Osteoblast (primary cell): Measurements from ENCODE around the gene TAB2. TPM values are rescaled to one million over a fixed set of nuclear protein-coding genes. Genes with fewer than 3 reads are reported as not detected.

Source experiments
- DNase-seq: peaks from one replicate; pipeline ENCODE4 v3.0.0; 2011; ENCODE audit warnings: low spot score, mixed read lengths; ENCODE audit not compliant: insufficient read length; ENCODE audit errors: missing footprints
- H2AFZ ChIP-seq: 2 replicates; pipeline ENCODE4 v1.6.0; 2011; ENCODE audit warnings: mild to moderate bottlenecking, low read length
- H3K27ac ChIP-seq: 2 replicates; pipeline ENCODE4 v1.5.1; 2011; ENCODE audit warnings: mild to moderate bottlenecking, low read depth, low read length, moderate library complexity
- H3K27me3 ChIP-seq: 2 replicates; pipeline ENCODE4 v1.6.0; 2012; ENCODE audit warnings: mild to moderate bottlenecking, control low read depth, inconsistent platforms, low read length, moderate library complexity; ENCODE audit not compliant: insufficient read depth
- H3K36me3 ChIP-seq: 2 replicates; pipeline ENCODE4 v1.5.1; 2011; ENCODE audit warnings: mild to moderate bottlenecking, low read length, control low read depth, moderate library complexity; ENCODE audit not compliant: insufficient read depth
- H3K4me1 ChIP-seq: 2 replicates; pipeline ENCODE4 v1.5.1; 2011; ENCODE audit warnings: mild to moderate bottlenecking, low read length, control low read depth, moderate library complexity; ENCODE audit not compliant: insufficient read depth
- H3K4me2 ChIP-seq: 2 replicates; pipeline ENCODE4 v1.6.0; 2011; ENCODE audit warnings: mild to moderate bottlenecking, low read length; ENCODE audit not compliant: insufficient read depth
- H3K4me3 ChIP-seq: fragments of 200-600 bp; sonication (generic); 3 replicates; pipeline ENCODE4 v1.5.1; 2012; ENCODE audit warnings: mild to moderate bottlenecking, low read length, inconsistent platforms; ENCODE audit not compliant: insufficient read depth
- H3K79me2 ChIP-seq: 2 replicates; pipeline ENCODE4 v1.6.0; 2012; ENCODE audit warnings: mild to moderate bottlenecking, low read length, control low read depth, inconsistent platforms; ENCODE audit not compliant: insufficient read depth
- H3K9me3 ChIP-seq: 2 replicates; pipeline ENCODE4 v1.5.1; 2011; ENCODE audit warnings: low read depth, low read length, control low read depth
- H4K20me1 ChIP-seq: 2 replicates; pipeline ENCODE4 v1.6.0; 2012; ENCODE audit warnings: mild to moderate bottlenecking, low read length, control low read depth; ENCODE audit not compliant: insufficient read depth
- CTCF ChIP-seq: IDR thresholded peaks from 2 replicates; pipeline ENCODE4 v1.5.1; 2011; ENCODE audit warnings: mild to moderate bottlenecking, low read depth, low read length, moderate library complexity; ENCODE audit errors: extremely low read depth
- total RNA-seq: library from RNA; depleted of rRNA; stranded (reverse); fragments of >200 nt; gene quantifications from 2 replicates; pipeline ENCODE4 v1.2.3, GENCODE V29; 2012

TAB2 gene
- total RNA-seq, 1 donor: 28.2 TPM

GRCh38 chr6:149397384-149397783 is 79.9 kb downstream of the TAB2 start:
- no peaks in the 10 kb centered on the region for H3K27me3 ChIP-seq
- H4K20me1 ChIP-seq: peaks cover 16% of the 10 kb centered on the region
- H3K27ac ChIP-seq: no peak overlapping the region
- H2AFZ ChIP-seq: no peak overlapping the region
- H3K4me1 ChIP-seq: peaks cover 10% of the 10 kb centered on the region
- no peak overlapping the region for H3K4me3 ChIP-seq
- no peak for TF ChIP-seq CTCF
- H3K79me2 ChIP-seq: peaks cover 40% of the 10 kb centered on the region
- H3K36me3 ChIP-seq: peaks cover 27% of the 10 kb centered on the region
- H3K4me2 ChIP-seq: no peak overlapping the region
- H3K9me3 ChIP-seq: no peaks in the 10 kb centered on the region
- no peak for DNase-seq

- no peak within 1 kb of the TSS for H3K4me3 ChIP-seq
These were observed 82.5 kb downstream of the TAB2 start, which contains the start of gene SUMO4 for GRCh38 chr6:149400050-149400449. TSS of gene SUMO4 (plus strand) at chr6:149400262. CDS start at chr6:149400392, 130 bp downstream.

GRCh38 chr6:149403534-149403933 is 86.0 kb downstream of the TAB2 start:
- H3K27ac ChIP-seq: no peak overlapping the region
- no peak overlapping the region for H3K4me2 ChIP-seq
- no peak for TF ChIP-seq CTCF
- H3K27me3 ChIP-seq: no peaks in the 10 kb centered on the region
- H2AFZ ChIP-seq: no peak overlapping the region
- no peaks in the 10 kb centered on the region for H3K4me1 ChIP-seq
- H3K4me3 ChIP-seq: no peak overlapping the region
- DNase-seq: no peak
- no peaks in the 10 kb centered on the region for H3K79me2 ChIP-seq
- no peaks in the 10 kb centered on the region for H4K20me1 ChIP-seq
- peaks cover 38% of the 10 kb centered on the region for H3K36me3 ChIP-seq
- no peaks in the 10 kb centered on the region for H3K9me3 ChIP-seq

More at GRCh38 chr6:149400050-149400449, 82.5 kb downstream of the TAB2 start, which contains the start of gene SUMO4:
- Histone ChIP-seq H3K4me2 (no peak within 1 kb of the TSS), H3K9me3 (no peaks in the 10 kb centered on the region), H2AFZ (no peak within 1 kb of the TSS), H3K27ac (no peak within 1 kb of the TSS), H3K27me3 (no peaks in the 10 kb centered on the region), H3K36me3 (peaks cover 37% of the 10 kb centered on the region), H4K20me1 (no peaks in the 10 kb centered on the region), H3K4me1 (no peaks in the 10 kb centered on the region), H3K79me2 (peaks cover 16% of the 10 kb centered on the region)
- DNase-seq: no peak
- TF ChIP-seq CTCF: no peak

GRCh38 chr6:149405823-149406765 is 88.6 kb downstream of the TAB2 start:
- Histone ChIP-seq H3K36me3 (peaks cover 40% of the 10 kb centered on the region), H3K9me3 (no peaks in the 10 kb centered on the region)
- TF ChIP-seq CTCF: no peak

More at GRCh38 chr6:149405823-149406765, 88.6 kb downstream of the TAB2 start:
- no peaks in the 10 kb centered on the region for H3K4me1 ChIP-seq
- no peak for DNase-seq
- H3K4me3 ChIP-seq: no peak overlapping the region
- no peaks in the 10 kb centered on the region for H3K27me3 ChIP-seq
- H3K79me2 ChIP-seq: no peaks in the 10 kb centered on the region
- no peak overlapping the region for H2AFZ ChIP-seq
- H4K20me1 ChIP-seq: no peaks in the 10 kb centered on the region
- no peak overlapping the region for H3K4me2 ChIP-seq
- H3K27ac ChIP-seq: no peak overlapping the region
